ENCODE data around the gene SAXO1. TPM values are rescaled to one million over a fixed set of nuclear protein-coding genes. Genes with fewer than 3 reads are reported as not detected.

Gene SAXO1
- total RNA-seq, 2 donors from 2014 or later = not detected

DNA sequence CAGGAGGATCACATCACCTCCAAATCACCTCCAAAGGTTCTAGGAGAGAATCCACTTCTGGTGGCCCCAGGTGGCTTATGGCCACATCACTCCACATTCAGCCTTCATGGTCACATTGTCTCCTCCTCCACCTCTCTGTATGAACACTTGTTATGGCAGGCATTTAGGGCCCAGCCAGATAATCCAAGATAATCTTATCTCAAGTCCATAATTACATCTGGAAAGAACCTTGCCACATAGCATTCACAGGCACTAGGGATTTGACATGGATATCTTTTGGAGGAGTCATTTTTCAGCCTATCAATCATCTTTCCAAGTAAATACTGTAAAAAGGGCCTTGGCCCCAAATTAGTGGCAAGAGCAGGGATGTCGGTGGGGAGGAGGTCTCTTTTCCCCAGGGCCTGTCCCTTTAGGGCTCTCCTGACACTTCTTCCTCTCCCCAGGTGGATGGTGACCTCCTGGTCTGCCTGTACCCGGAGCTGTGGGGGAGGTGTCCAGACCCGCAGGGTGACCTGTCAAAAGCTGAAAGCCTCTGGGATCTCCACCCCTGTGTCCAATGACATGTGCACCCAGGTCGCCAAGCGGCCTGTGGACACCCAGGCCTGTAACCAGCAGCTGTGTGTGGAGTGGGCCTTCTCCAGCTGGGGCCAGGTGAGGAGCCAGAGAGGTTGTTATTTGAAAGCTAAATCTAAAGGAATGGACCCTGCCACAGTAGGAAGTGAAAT lies 140.9 kb downstream of the SAXO1 start:
- intact Hi-C loops (cut with DNase I) = no loop called here
- DNase-seq (no peak), ATAC-seq (no peak)
- Histone ChIP-seq H3K4me1 (no peaks in the 10 kb centered on the region), H3K36me3 (replicated peaks in 1 of 2; ENCODE audit: insufficient read depth in 1 of 2, low read depth in 2 of 2) (no peaks in the 10 kb centered on the region), H3K27ac (no peak overlapping the region), H3K9me3 (peaks cover 0 to 21% (median 0%) of the 10 kb centered on the region in 3 donors), H3K4me3 (no peak overlapping the region), H3K27me3 (no peaks in the 10 kb centered on the region)
- no peak for TF ChIP-seq POLR2A (IDR thresholded peaks at IDR 0.05)
- TF ChIP-seq, protein P1, sequence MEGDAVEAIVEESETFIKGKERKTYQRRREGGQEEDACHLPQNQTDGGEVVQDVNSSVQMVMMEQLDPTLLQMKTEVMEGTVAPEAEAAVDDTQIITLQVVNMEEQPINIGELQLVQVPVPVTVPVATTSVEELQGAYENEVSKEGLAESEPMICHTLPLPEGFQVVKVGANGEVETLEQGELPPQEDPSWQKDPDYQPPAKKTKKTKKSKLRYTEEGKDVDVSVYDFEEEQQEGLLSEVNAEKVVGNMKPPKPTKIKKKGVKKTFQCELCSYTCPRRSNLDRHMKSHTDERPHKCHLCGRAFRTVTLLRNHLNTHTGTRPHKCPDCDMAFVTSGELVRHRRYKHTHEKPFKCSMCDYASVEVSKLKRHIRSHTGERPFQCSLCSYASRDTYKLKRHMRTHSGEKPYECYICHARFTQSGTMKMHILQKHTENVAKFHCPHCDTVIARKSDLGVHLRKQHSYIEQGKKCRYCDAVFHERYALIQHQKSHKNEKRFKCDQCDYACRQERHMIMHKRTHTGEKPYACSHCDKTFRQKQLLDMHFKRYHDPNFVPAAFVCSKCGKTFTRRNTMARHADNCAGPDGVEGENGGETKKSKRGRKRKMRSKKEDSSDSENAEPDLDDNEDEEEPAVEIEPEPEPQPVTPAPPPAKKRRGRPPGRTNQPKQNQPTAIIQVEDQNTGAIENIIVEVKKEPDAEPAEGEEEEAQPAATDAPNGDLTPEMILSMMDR (IDR thresholded peaks at IDR 0.05) = no peak
- 50 to 80% methylated on average over 1 to 5 of the region's 5 CpGs for WGBS, 2 donors

DNA sequence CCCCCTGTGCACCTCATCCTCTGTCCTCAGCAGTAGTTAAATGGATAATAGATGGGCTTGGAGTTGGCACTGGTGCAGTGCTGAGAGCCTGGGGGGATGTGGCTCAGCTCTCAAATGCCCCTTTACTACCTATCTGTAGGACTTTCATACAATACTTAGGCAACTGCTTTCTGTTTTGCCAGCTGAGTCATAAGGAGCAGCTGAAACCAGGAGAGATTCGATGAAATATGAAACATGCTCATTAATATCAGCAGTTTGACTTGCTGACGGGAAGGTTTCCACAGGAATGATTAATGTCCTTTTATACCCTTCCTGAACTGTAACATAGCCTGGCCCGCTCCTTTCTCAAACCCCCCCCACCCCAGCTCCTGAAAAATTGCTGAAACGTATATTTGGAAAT lies 142.6 kb downstream of the SAXO1 start:
- DNase-seq (no peak), ATAC-seq (no peak)
- TF ChIP-seq, protein P1 (IDR thresholded peaks at IDR 0.05) = no peak
- no peak for TF ChIP-seq POLR2A (IDR thresholded peaks at IDR 0.05)
- WGBS, 2 donors = 25 to 47% methylated on average over 4 of the region's 4 CpGs
- peaks cover 0 to 4% (median 0%) of the 10 kb centered on the region in 3 donors for H3K9me3 ChIP-seq
- H3K27ac ChIP-seq = no peak overlapping the region
- no peak overlapping the region for H3K4me3 ChIP-seq
- intact Hi-C loops (cut with DNase I) = no loop called here
- no peaks in the 10 kb centered on the region for H3K4me1 ChIP-seq
- H3K36me3 ChIP-seq (replicated peaks in 1 of 2; ENCODE audit: insufficient read depth in 1 of 2, low read depth in 2 of 2) = no peaks in the 10 kb centered on the region
- no peaks in the 10 kb centered on the region for H3K27me3 ChIP-seq

DNA sequence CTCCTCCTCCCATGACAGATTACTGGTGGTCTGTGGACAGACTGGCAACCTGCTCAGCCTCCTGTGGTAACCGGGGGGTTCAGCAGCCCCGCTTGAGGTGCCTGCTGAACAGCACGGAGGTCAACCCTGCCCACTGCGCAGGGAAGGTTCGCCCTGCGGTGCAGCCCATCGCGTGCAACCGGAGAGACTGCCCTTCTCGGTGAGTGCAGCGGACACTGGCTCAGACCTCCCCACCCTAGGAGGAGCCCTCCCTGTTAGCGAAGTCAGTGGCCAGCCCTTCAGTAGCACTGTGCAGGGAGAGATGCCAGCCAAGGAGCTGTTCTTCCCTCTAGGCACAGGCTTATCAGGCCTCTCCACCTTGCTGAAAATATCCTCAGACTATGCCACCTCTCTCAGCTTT lies 143.5 kb downstream of the SAXO1 start:
- intact Hi-C loops (cut with DNase I) = no loop called here
- H3K27ac ChIP-seq = no peak overlapping the region
- H3K36me3 ChIP-seq (replicated peaks in 1 of 2; ENCODE audit: insufficient read depth in 1 of 2, low read depth in 2 of 2) = no peaks in the 10 kb centered on the region
- ATAC-seq (no peak), DNase-seq (no peak)
- no peaks in the 10 kb centered on the region for H3K9me3 ChIP-seq
- 82 to 91% methylated on average over 12 of the region's 12 CpGs for WGBS, 2 donors
- no peak for TF ChIP-seq POLR2A (IDR thresholded peaks at IDR 0.05)
- TF ChIP-seq, protein P1 (IDR thresholded peaks at IDR 0.05) = no peak
- H3K4me1 ChIP-seq = no peaks in the 10 kb centered on the region
- H3K4me3 ChIP-seq = no peak overlapping the region
- H3K27me3 ChIP-seq = no peaks in the 10 kb centered on the region

DNA sequence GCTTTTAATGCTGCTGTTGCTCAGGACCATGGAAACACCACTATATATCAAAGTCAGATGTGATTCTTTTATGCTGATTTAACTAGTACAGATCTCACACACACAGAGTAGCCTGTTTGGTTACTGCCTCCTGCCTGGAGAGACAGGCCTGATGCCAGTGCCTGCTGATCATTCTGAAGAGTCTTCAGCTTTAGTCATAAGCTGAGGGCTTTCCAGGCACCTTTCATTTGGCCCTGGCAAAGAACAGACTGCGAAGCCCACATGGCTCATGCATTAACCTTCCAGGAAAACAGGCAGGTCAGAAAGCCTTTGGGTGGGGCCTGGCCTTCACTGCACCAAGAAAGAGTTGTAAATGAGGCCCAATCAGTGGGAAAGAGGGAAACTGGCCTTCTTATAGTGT lies 144.7 kb downstream of the SAXO1 start:
- ATAC-seq (no peak), DNase-seq (no peak)
- TF ChIP-seq POLR2A (IDR thresholded peaks at IDR 0.05) = no peak
- TF ChIP-seq, protein P1 (IDR thresholded peaks at IDR 0.05) = no peak
- Histone ChIP-seq H3K27ac (no peak overlapping the region), H3K27me3 (no peaks in the 10 kb centered on the region), H3K4me3 (no peak overlapping the region), H3K36me3 (replicated peaks in 1 of 2; ENCODE audit: insufficient read depth in 1 of 2, low read depth in 2 of 2) (no peaks in the 10 kb centered on the region), H3K4me1 (no peaks in the 10 kb centered on the region), H3K9me3 (no peaks in the 10 kb centered on the region)
- 86 to 100% methylated on average over 1 of the region's 1 CpG for WGBS, 2 donors
- intact Hi-C loops (cut with DNase I) = no loop called here

GRCh38 chr9:18887546-18887945 lies 145.5 kb downstream of the SAXO1 start:
- Histone ChIP-seq H3K9me3 (no peaks in the 10 kb centered on the region), H3K4me1 (no peaks in the 10 kb centered on the region), H3K36me3 (replicated peaks in 1 of 2; ENCODE audit: insufficient read depth in 1 of 2, low read depth in 2 of 2) (no peaks in the 10 kb centered on the region), H3K4me3 (no peak overlapping the region), H3K27me3 (no peaks in the 10 kb centered on the region), H3K27ac (no peak overlapping the region)
- TF ChIP-seq POLR2A (IDR thresholded peaks at IDR 0.05) = no peak
- TF ChIP-seq, protein P1 (IDR thresholded peaks at IDR 0.05) = no peak
- 80 to 95% methylated on average over 1 of the region's 1 CpG for WGBS, 2 donors
- intact Hi-C loops (cut with DNase I) = no loop called here
- DNase-seq (no peak), ATAC-seq (no peak)

All from body of pancreas (tissue), 4 donors.